GM12872 (cell line): ENCODE measurements around the gene MORF4L1.

ENCODE experiments used
- TF ChIP-seq, protein P1 (sequence below): IDR thresholded peaks from 3 replicates; pipeline ENCODE4 v1.5.1; 2011; ENCODE audit warnings: low read depth, mild to moderate bottlenecking, low read length, moderate library complexity; ENCODE audit not compliant: insufficient read depth

MORF4L1 gene

DNA sequence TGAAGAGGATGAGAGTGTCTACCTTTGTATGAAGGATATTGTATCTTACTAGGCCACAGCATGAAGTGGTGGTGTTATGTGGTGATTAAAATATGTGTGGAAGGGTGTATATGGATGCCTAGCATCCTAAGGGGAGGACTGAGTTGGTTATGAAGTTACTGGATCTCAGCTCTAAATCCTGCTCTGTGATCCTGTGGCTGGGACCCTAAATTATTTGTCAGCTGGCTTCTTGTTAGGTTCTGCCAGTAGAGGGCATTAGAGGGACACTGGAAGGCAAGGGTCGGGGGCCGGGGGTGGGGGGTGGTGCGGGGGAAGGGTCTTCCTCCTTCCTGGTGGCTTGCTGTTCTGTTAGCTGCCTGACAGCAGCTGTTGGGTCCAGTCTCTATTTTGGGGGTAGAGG is 34.9 kb downstream of the MORF4L1 start:
- TF ChIP-seq, protein P1, sequence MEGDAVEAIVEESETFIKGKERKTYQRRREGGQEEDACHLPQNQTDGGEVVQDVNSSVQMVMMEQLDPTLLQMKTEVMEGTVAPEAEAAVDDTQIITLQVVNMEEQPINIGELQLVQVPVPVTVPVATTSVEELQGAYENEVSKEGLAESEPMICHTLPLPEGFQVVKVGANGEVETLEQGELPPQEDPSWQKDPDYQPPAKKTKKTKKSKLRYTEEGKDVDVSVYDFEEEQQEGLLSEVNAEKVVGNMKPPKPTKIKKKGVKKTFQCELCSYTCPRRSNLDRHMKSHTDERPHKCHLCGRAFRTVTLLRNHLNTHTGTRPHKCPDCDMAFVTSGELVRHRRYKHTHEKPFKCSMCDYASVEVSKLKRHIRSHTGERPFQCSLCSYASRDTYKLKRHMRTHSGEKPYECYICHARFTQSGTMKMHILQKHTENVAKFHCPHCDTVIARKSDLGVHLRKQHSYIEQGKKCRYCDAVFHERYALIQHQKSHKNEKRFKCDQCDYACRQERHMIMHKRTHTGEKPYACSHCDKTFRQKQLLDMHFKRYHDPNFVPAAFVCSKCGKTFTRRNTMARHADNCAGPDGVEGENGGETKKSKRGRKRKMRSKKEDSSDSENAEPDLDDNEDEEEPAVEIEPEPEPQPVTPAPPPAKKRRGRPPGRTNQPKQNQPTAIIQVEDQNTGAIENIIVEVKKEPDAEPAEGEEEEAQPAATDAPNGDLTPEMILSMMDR, result peak; percentile 31; the same call in 1 of the 3 replicates

DNA sequence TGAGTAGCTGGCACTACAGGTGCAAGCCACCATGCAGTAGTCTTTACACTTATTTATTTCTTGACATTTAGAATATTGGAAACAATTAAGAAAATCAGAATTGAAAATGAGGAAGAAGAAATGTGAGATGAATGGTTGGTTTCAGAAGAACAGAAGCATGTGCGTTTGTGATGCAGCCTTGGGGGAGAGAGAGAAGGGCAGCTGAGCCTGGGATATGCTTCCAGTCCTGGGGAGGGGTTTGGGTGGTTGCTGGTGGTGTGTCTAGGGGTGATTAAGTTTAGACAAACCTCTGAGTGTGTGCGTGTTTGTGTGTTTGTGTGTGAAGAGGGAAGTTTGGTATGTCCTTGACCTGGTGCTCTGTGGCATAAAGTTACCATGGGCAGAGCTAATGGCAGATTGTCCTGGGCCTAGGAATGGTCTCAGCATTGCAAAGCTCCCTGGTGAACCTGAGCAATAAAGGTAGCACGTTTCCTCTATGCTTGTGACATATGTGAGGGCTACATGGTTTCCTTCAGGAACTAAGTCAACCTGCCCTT is 36.5 kb downstream of the MORF4L1 start:
- TF ChIP-seq, protein P1, result no peak

DNA sequence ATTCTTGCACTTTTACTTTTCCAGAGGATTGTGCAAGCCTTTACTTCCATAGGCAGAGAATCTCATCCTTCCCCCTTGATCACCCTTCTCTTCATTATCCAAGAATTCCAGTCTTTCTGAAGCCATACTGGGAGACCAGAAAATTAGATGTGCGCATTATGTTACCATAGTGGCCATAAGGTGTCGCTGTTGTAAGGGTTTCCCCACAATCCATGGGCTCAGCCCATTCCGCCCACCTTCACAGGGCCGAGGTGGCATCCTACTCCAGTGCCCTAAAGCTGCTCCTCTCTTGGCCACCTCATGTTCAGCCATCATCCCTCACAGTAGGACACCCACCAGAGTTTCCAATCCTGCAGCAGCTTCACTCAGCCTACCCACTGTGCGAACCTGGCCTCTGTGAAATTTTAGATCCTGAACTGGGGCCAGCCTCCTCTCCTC is 37.1 kb downstream of the MORF4L1 start:
- TF ChIP-seq, protein P1, result peak; percentile 70

DNA sequence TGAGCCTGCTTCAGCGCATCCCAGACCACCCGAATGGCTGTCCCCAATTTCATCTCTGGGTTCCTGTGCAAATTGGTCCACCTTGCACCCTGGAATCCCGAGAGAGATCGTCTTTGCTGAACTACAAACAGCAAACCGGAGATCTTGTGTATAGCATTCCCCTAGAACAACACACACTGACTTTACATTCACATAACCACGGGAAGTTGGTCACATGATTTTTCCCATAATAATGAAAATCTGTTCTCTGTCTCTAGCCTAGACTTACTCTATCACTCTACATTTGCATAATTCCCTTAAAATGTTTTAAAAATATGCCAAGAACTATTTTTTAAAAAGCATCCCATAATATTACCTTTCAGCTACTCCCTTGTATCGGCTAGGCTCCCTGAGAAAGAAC is 37.6 kb downstream of the MORF4L1 start:
- TF ChIP-seq, protein P1, result no peak

DNA sequence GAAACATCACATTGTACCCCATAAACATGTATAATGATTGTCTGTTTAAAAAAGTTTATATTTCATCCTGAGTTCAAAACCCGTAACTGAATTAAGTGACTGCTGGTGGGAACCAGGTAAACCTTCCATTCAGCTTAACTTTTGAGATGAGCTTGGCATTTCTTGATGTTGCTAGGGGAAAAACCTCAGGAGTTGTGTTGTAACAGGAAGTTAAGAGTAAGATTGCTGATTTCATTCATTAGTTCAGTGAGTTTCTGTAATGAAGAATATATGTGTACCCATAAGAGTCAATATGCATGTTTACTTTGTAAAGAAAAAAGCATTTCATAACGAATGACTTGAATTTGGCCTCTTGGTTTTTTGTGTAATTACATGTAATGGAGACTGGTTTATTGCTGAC is 39.6 kb downstream of the MORF4L1 start:
- TF ChIP-seq, protein P1, result no peak

DNA sequence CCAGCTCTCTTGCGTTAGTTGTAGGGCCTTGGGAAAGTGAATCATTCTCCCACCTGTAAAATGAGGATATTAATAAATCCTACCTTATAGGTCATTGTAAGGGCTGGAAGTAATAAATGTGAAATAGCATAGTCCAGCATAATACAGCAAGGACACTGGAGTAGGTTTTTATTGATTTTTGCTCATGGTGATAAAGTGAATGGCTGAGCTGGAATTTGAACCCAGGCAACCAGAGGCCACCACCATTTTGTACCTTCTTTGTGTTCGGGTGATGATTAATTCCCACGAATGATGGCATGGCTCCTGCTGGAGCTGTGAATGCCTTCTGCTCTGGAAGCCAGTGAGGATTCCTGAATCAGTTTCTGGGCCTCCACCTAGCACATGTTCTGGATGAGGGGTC is 40.3 kb downstream of the MORF4L1 start:
- TF ChIP-seq, protein P1, result no peak

DNA sequence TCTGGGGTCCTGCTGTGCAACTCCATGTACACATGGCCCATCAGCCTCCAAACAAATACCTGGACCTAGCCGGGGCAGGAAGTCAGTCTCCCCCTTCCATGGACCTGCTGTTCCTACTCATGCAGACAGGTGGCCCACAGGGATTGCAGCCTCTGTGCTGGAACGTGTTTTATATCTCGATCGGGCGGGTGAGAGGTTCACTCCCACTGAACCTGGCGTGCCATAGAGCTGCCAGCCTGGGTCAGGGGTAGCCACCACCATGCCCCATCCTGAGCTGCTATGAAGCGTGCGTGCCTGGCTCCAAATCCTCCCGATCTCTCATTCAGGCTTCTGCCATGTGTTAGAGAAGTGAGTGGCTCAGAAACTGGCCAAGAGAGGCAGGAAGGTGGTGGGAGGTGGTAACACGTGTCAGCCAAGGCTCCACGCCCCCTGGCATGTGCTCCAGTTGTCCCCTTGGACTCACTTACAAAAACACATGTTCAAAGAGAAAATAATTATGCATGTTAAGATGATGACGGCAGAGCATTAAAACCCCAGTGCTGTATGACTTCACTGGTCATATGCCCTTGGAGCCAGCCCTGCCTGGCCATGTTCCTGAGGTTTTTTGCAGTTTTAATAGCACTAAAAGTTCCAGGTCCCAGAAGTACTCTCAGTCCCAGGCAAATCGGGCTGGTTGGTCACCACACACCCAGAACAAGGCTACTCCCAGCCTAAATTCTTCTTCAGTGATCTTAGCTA is 41.5 kb downstream of the MORF4L1 start:
- TF ChIP-seq, protein P1, result peak; percentile 25; the same call in 1 of the 3 replicates
